ENCODE measurements around the gene AKNAD1. TPM values are rescaled to one million over a fixed set of nuclear protein-coding genes. Genes with fewer than 3 reads are reported as not detected.

Gene AKNAD1
- total and polyA plus RNA-seq, 2 of the 13 experiments (the other 11 are each of a cell fraction or from before 2014, with no cell fraction given), result not detected

- Histone ChIP-seq H3K4me2 (ENCODE audit: low read depth, low read length) (no peak overlapping the region), H3K9ac (ENCODE audit: insufficient read depth, low read depth, low read length) (no peak overlapping the region), H3K79me2 (ENCODE audit: insufficient read depth, low read length) (no peaks in the 10 kb centered on the region), H3K4me1 (ENCODE audit: insufficient read depth, low read length) (no peaks in the 10 kb centered on the region), H3K27ac (ENCODE audit: extremely low read length, insufficient read depth, low read length) (no peak overlapping the region), H3K9me3 (ENCODE audit: low read length) (no peaks in the 10 kb centered on the region), H2AFZ (ENCODE audit: low read length) (no peak overlapping the region), H3K27me3 (ENCODE audit: control insufficient read depth in 1 of 2, insufficient read depth in 2 of 2, low read length in 2 of 2) (peaks cover under 1 to 6% of the 10 kb centered on the region in 2 experiments; a peak in 2 of 5 replicates), H3K4me3 (replicated peaks in 1 of 3; ENCODE audit: insufficient read depth in 1 of 3, low read depth in 2 of 3, low read length in 3 of 3) (no peak overlapping the region), H4K20me1 (ENCODE audit: insufficient read depth, low read length) (no peaks in the 10 kb centered on the region), H3K36me3 (replicated peaks in 1 of 2; ENCODE audit: control insufficient read depth in 1 of 2, insufficient read depth in 2 of 2, low read length in 2 of 2) (no peaks in the 10 kb centered on the region)
- in situ Hi-C loops (cut with HindIII; ENCODE audit: extremely low pct_ligation_motif_present, low pct_unique_long_range_greater_than_20kb) (no loop called here), intact Hi-C loops (cut with micrococcal nuclease; ENCODE audit: unreplicated experiment) (no loop called here)
- ATAC-seq, result no peak
- BruUV-seq (replicated peaks), result no TSS peak
- ChIA-PET CTCF (ENCODE audit: low intra/inter-chr PET ratio, low total read pairs) (no interaction called here), POLR2A (no interaction called here)
- FAIRE-seq, result no peak
- DNase-seq (ENCODE audit: low spot score), result no peak
- WGBS (ENCODE audit: low lambda C conversion rate), result 12% methylated on average over 4 of the region's 4 CpGs
- no peak for TF ChIP-seq RFXANK (CRISPR knock-in tag; IDR thresholded peaks at IDR 0.05)
- no peak for TF ChIP-seq PHB2 (IDR thresholded peaks at IDR 0.05; ENCODE audit: partially characterized antibody)
- no peak for TF ChIP-seq TEAD2 (CRISPR knock-in tag; IDR thresholded peaks at IDR 0.05)
- TF ChIP-seq POGK (CRISPR knock-in tag; conservative IDR thresholded peaks at IDR 0.05), result no peak
- no peak for TF ChIP-seq CEBPZ (IDR thresholded peaks at IDR 0.05; ENCODE audit: low read length)
- TF ChIP-seq TERF1 (CRISPR knock-in tag; IDR thresholded peaks at IDR 0.05), result no peak
- TF ChIP-seq ZNF510 (CRISPR knock-in tag; IDR thresholded peaks at IDR 0.05; ENCODE audit: low read depth), result no peak
- TF ChIP-seq KAT8 (CRISPR knock-in tag; IDR thresholded peaks at IDR 0.05), result no peak
- TF ChIP-seq ZNF570 (CRISPR knock-in tag; IDR thresholded peaks at IDR 0.05; ENCODE audit: borderline replicate concordance), result no peak
- TF ChIP-seq SAP130 (CRISPR knock-in tag; IDR thresholded peaks at IDR 0.05; ENCODE audit: low read depth), result no peak
- no peak for TF ChIP-seq CBX1 (IDR thresholded peaks at IDR 0.05; ENCODE audit: low read depth)
- no peak for TF ChIP-seq TARDBP (CRISPR knock-in tag; IDR thresholded peaks at IDR 0.05)
- TF ChIP-seq REST (IDR thresholded peaks at IDR 0.05; ENCODE audit: borderline replicate concordance in 1 of 2, low read depth in 1 of 2, low read length in 2 of 2), result no peak
- no peak for TF ChIP-seq ZBTB1 (CRISPR knock-in tag; IDR thresholded peaks at IDR 0.05; ENCODE audit: borderline replicate concordance)
- no peak for TF ChIP-seq ZNF891 (CRISPR knock-in tag; IDR thresholded peaks at IDR 0.05)
- no peak for TF ChIP-seq SMC3 (IDR thresholded peaks at IDR 0.05; ENCODE audit: low read length)
- no peak for TF ChIP-seq GFI1 (CRISPR knock-in tag; IDR thresholded peaks at IDR 0.05; ENCODE audit: borderline replicate concordance)
Measured at GRCh38 chr1:108863984-108864383, 7.1 kb upstream of the AKNAD1 start.
